Measurements from ENCODE around the gene CEND1.
"Not testable (repeated sequence)": the region's sequence is repeated elsewhere in the genome, so short reads cannot be mapped to it uniquely, and the experiment has no call there.

The CEND1 gene

DNA sequence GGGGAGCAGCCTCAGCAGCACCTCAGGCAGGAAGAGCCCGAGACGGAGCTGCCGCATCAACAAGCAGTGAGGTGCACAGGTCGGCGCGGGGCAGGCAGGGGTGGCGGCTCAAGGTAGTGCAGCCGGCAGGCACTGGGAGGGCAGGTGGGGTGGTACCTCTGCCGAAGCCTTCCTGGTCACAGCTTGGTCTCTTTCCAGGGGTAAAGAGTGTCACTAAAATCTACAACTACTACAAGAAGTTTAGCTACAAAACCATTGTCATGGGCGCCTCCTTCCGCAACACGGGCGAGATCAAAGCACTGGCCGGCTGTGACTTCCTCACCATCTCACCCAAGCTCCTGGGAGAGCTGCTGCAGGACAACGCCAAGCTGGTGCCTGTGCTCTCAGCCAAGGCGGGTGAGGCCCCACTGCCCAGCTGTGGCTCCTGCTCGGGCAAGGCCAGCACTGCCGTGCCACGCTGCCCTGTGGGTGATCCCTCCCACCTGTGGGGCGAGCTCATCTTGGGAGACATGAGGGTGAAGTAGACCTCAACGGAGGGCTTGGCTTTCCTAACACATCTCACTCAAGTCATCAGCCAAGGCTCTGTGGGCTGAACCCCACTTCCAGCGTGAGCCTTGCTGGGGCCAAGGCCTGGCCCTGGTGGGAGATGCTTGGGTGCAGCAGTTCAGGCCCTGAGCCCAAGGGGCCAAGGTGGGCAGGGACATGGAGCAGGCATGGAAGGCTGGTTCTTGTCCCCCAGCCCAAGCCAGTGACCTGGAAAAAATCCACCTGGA is 26.2 kb downstream of the CEND1 start:
- no peak for DNase-seq (ENCODE audit: low spot score)

DNA sequence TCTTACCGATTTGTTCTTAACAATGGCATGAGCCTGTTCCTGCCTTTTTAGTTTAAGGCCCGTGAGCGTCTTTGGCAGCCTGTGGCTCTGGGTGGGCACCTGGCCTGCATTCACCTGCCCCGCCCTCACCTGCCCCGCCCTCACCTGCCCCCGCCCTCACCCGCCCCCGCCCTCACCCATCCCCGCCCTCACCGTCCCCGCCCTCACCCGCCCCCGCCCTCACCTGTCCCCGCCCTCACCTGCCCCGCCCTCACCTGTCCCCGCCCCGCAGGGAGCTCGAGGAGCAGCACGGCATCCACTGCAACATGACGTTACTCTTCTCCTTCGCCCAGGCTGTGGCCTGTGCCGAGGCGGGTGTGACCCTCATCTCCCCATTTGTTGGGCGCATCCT is 26.8 kb downstream of the CEND1 start:
- peak; percentile 76 for DNase-seq (ENCODE audit: low spot score)

DNA sequence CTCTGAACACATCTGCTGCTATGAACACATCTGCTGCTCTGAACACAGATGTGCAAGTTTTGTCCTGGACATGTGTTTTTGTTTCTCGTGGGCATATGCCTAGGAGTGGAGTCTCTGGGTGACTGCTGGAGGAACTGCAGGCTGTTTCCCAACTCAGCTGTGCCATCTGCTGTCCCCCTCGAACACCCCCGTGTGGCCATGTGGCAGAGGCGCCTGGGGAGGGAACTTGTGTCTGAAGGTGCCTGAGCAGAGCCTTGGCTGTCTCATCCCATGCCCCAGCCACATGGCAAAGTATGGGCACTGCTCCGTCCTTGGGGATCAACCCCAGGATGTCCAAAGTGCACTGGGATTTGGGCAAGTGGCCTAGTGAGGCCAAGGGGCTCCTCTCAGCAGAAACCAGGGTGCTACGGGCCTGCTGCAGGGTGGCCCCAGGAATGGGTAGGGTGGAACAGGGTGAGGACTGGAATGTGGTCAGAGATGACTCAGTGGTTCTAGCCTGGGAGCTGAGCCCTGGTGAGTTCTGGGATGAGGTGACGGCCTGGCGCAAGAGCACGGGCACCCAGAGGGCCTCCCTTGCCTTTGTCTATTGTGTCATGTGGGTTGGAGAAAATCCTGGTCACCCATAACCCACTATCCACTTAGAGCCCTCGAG is 27.3 kb downstream of the CEND1 start:
- DNase-seq (ENCODE audit: low spot score), result peak; percentile 59

DNA sequence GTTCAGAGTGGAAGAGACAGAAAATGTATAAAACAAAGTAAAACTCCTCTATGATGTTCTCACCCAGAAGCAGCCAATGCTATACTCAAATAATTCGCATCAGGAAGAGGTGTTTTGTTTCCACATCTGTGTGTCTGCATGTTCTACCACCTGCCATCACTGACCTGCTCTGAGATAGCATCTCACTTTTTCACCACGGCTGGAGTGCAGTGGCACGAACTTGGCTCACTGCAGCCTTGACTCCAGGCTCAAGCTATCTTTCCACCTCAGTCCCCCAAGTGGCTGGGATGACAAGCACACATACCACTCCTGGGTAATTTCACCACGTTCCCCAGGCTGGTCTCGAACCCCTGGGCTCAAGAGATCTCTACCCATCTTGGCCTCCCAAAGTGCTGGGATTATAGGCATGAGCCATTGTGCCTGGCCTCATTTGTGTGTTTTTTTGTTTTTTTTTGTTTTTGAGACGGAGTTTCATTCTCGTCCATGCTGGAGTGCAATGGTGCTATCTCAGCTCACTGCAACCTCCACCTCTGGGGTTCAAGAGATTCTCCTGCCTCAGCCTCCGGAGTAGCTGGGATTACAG is 28.3 kb downstream of the CEND1 start:
- no peak for DNase-seq (ENCODE audit: low spot score)

DNA sequence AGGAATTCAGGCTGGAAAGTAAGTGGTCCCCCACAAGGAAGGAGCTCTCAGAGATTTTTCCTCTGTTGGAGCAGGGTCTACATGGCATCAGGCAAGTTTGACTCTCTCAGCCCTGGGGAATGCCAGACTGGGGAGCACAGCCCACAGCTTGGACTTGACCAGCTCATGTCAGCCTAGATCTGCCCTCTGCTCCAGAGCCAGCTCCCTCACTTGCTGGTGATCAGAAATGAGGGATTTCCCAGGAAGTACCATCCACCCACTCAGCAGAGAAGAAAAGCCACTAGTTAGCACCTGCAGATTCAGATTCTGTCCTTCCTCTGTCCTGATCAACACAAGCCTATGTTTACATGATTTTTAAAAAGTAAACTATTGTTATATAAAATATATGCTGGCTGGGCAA is 29.7 kb downstream of the CEND1 start:
- no peak for DNase-seq (ENCODE audit: low spot score)

DNA sequence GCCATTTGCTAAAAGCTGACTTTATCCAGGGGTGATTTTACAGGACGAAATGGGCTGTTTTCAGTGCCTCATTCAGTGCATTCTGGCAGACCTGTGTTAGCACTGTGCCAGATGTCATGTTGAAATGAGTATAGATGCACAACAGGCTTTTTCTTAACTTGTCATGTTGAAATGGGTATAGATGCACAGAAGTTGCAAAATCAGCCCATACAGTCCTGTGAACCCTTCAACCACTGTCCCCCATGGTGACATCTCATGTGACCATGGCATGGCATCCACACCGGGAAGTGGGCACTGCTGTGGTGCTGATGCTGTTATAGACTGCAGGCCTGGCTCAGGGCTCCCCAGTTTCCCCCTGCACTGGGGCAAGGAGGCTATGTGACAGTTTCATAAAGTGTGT is 40.2 kb downstream of the CEND1 start:
- no peak for DNase-seq (ENCODE audit: low spot score)

DNA sequence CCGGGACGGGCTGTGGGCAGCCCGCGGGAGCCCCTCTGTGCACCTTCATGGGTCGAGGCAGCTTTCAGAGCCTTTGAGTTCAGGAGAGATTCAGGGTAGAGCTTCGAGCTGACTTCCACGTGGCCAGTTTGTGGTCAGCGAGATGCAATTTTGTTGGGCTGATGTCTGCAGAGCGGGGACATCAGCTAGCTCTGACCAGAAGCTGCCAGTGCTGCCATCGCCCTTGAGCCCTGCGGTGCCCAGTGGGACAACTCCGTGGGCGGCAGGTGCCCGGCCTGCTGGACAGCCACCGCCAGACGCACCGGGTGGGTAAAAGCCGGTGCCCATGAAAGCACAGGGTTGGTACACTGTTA is 41.9 kb downstream of the CEND1 start:
- DNase-seq (ENCODE audit: low spot score), result no peak

DNA sequence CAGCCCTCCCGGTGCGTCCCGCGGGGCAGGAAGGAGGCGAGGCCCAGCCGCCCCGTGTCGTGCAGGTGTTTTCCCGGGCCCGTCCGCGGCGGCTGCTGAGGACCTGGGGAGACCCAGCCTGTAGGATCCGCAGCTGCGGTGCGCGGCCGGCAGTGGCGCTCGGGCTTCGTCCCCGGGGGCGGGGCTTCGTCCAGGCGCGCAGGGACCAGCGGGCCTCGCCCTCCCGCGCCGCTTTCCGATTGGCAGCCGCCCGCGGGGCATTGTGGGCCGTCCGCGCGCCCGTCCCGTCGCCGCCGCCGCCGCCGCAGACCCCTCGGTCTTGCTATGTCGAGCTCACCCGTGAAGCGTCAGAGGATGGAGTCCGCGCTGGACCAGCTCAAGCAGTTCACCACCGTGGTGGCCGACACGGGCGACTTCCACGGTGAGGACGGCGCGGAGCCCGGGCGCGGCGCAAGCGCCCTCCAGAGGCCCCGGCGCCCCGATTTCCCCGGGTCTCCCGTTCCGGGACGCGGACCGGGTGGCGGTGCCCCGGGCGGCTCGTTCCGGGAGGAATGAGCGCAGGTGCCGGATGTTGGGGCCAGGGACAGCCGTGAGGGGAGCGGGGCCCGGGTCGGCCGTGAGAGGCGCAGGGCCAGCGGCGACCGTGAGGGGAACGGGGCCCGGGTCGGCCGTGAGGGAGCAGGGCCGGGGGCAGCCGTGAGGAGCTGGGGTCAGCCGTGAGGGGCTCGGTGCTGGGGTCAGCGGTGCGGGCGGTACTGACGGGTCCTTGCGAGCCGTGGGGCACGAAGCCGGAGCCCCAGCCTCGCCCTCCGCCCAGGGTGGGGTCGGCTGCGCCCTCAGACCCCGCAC is 42.5 kb downstream of the CEND1 start, which contains the start of gene TALDO1:
TSS of gene TALDO1 (plus strand) at position 307 of the 849 bp plus-strand sequence. CDS start at position 325, 18 bp downstream.
- peak; percentile 96 for DNase-seq (ENCODE audit: low spot score)

DNA sequence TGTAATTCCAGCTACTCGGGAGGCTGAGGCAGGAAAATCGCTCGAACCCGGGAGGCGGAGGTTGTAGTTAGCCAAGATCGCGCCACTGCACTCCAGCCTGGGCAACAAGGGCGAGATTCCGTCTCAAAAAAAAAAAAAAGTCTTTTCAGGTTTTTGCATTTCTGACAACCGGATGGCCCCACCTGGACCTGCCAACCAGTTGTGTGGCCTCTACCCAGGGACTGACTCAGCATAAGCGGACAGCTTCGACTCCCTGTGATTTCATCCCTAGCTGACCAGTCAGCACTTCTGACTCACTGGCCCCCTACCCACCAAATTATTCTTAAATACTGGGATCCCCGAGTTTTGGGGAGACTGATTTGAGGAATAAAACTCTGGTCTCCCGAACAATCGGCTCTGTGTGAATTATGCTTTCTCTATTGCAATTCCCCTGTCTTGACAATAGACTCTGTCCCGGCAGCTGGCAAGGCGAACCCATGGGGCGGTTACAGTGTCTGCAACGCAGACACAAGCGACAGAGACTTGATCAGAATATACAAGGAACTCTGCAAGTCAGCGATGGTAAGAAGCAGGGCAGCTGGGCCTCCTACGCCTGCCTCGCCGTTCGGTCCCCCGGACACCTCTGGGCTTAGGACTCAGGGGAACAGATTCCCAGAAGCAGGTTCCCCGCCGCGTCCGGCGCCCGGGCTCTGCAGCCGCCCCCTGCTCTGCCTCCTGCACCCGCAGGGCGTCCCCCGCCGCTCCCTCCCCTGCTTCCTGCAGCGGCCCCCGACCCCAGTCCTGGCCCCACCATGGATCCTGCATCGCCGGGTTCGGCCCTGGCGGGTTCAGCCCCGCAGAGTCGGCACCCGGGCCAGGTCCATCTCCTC is 43.4 kb downstream of the CEND1 start:
- no peak for DNase-seq (ENCODE audit: low spot score)

DNA sequence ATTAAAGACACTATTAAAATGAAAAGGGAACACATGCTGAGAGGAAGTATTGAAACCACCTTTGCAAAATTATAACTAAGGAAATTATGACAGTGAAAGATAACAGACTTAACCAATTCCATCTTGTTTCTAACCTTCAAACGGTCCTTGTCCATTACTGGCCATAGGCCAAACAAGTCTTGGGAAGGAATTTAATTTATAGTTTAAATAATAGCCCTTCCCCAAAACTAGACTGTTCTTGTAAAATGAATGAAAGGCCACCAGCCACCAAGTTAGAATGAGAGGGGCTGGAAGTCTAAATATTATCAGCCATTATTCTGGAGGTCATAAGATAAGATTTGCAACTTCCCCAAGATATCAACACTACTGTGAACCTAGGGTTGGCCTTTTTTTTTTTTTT is 44.5 kb downstream of the CEND1 start:
- DNase-seq (ENCODE audit: low spot score), result no peak

DNA sequence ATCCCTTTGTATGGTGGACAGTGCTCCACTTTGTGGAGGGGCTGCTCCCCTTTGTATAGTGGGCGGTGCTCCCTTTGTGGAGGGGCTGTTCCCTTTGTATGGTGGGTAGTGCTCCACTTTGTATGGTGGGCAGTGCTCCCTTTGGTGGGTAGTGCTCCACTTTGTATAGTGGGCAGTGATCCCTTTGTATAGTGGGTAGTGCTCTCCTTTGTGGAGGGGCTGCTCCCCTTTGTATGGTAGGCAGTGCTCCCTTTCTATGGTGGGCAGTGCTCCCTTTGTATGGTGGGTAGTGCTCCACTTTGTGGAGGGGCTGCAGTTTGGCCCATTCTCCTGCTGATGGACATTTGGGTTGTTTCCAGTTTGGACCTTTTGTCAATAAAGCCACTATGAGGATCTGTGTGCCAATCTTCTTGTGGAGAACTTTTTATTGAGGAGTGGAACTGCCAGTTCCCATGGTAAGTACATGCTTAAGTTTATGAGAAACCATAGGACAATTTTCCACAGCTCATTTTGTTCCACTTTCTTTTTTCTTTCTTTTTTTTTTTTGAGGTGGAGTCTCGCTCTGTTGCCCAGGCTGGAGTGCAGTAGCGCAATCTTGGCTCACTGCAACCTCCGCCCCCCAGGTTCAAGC is 47.2 kb downstream of the CEND1 start:
- no peak for DNase-seq (ENCODE audit: low spot score)

DNA sequence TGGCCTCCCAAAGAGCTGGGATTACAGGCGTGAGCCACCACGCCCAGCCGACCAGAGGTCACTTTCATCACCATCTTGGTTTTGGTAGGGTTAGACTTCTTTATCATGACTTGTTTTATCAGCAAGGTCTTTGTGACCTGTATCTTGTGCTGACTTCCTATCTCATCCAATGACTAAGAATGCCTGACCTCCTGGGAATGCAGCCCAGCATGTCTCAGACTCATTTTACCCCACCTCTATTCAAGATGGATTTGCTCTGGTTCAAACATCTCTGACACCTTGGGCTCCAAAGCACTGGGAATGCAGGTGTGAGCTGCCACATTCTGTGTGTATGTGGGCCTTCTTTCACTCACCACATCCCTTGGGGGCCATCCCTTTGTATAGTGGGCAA is 47.7 kb downstream of the CEND1 start:
- DNase-seq (ENCODE audit: low spot score), result no peak

DNA sequence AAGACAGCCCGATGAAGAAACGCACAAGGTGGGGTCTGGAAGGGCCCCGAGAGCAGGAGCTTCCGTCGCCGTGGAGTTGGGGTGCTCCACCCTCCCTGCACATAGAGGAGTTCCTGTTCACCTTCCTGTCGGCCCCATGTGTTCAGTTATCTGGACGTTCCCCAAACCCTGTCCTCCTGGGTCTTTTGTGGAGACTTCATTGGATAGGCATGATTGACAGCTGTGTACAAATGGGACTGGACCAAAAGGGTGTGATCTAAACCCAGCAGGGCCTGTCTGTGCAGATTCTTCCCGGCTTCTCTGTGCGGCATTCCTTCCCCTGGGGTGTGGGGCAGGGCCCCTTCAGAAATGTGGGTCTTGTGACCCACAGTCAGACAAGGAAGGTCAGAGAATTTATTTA is 52.0 kb downstream of the CEND1 start:
- DNase-seq (ENCODE audit: low spot score), result not testable (repeated sequence)

DNA sequence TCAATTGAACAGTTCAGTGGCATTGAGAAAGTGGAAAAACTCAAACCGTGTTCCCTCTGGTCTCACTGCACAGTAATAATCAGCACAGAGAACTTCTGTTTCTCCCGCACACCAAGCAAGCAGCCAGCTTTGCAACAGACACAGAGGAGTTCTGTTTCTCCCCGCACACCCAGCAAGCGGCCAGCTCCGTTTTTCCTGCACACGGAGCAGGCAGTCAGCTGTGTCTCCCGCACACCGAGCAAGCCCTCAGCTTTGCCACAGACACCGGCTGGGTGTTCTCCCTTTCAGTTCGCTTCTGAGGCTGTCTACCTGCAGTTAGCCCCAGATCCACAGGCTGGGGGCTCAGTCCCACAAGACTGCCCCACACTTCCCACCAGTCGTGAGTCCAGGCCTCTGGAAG is 52.5 kb downstream of the CEND1 start:
- no peak for DNase-seq (ENCODE audit: low spot score)

Data from iPS-NIHi11 (cell line).